SK-N-SH (cell line): ENCODE measurements around the gene AP3S1. TPM values are rescaled to one million over a fixed set of nuclear protein-coding genes. Genes with fewer than 3 reads are reported as not detected.

Experiments used
- CTCF ChIA-PET: fragments of 300-600, 350-600 bp; formaldehyde crosslinking; extraction: SDS; loops from one replicate; lab custom pipeline; 2021; lab: Yijun Ruan, JAX
- POLR2A ChIA-PET: fragments of 350-600 bp; sonication (Branson Sonifier 250); formaldehyde crosslinking; extraction: SDS; loops from one replicate; lab custom pipeline; 2020; ENCODE audit warnings: antibody characterized with exemption, inconsistent platforms; lab: Yijun Ruan, JAX
- DNase-seq: peaks from one replicate; pipeline ENCODE4 v3.0.0; 2012
- H2AFZ ChIP-seq: fragments of 200-600 bp; sonication (generic); 2 replicates; pipeline ENCODE4 v1.8.1; 2016; ENCODE audit warnings: antibody characterized with exemption, mild to moderate bottlenecking, low read depth
- H3F3A ChIP-seq: fragments of 200-600 bp; sonication (generic); replicated peaks from 2 replicates; pipeline ENCODE3; 2016; ENCODE audit warnings: antibody characterized with exemption, mild to moderate bottlenecking; ENCODE audit not compliant: insufficient read depth
- H3K27ac ChIP-seq, 2 experiments: fragments of 200-500 bp in 1 of 2; fragments of 200-600 bp in 1 of 2; sonication (Bioruptor generic) in 1 of 2; sonication (generic), shearing (Covaris generic) in 1 of 2; 2 replicates each; pipeline versions ENCODE4 v1.5.1 to v1.6.1; 2014 to 2016; ENCODE audit warnings: low read depth in 2 of 2, inconsistent platforms in 1 of 2, low read length in 1 of 2, mild to moderate bottlenecking in 1 of 2, mixed read lengths in 1 of 2
- H3K27me3 ChIP-seq: fragments of 200-600 bp; sonication (generic), shearing (Covaris generic); 2 replicates; pipeline ENCODE4 v1.6.1; 2016; ENCODE audit warnings: mixed run types; ENCODE audit not compliant: insufficient read depth
- H3K36me3 ChIP-seq, 2 experiments: fragments of 200-500 bp in 1 of 2; fragments of 200-600 bp in 1 of 2; sonication (Bioruptor generic) in 1 of 2; sonication (generic) in 1 of 2; replicated peaks in 1 of 2; 2 replicates each; pipeline versions ENCODE3 to v1.5.1; 2014 to 2016; ENCODE audit warnings: low read length in 1 of 2, mild to moderate bottlenecking in 1 of 2; ENCODE audit not compliant: insufficient read depth in 2 of 2, control insufficient read depth in 1 of 2
- H3K4me1 ChIP-seq, 2 experiments: fragments of 200-500 bp in 1 of 2; fragments of 200-600 bp in 1 of 2; sonication (Bioruptor generic) in 1 of 2; sonication (generic), shearing (Covaris generic) in 1 of 2; 2 replicates each; pipeline versions ENCODE4 v1.5.1 to v1.6.1; 2014 to 2016; ENCODE audit warnings: low read depth in 1 of 2, low read length in 1 of 2, mixed run types in 1 of 2; ENCODE audit not compliant: insufficient read depth in 2 of 2, control insufficient read depth in 1 of 2
- H3K4me2 ChIP-seq: fragments of 200-600 bp; sonication (generic), shearing (Covaris generic); 2 replicates; pipeline ENCODE4 v1.6.1; 2017; ENCODE audit warnings: mixed run types
- H3K4me3 ChIP-seq, 2 experiments: fragments of 200-500 bp in 1 of 2; fragments of 200-600 bp in 1 of 2; sonication (Bioruptor generic) in 1 of 2; sonication (generic), shearing (Covaris generic) in 1 of 2; 2 replicates each; pipeline versions ENCODE4 v1.5.1 to v1.8.1; 2014 to 2016; ENCODE audit warnings: low read depth in 2 of 2, inconsistent platforms in 1 of 2, low read length in 1 of 2, mild to moderate bottlenecking in 1 of 2, mixed read lengths in 1 of 2, moderate library complexity in 1 of 2
- H3K79me2 ChIP-seq: fragments of 200-600 bp; sonication (generic); 2 replicates; pipeline ENCODE4 v1.8.1; 2017; ENCODE audit warnings: mild to moderate bottlenecking; ENCODE audit not compliant: insufficient read depth
- H3K9ac ChIP-seq: fragments of 200-600 bp; sonication (generic); 2 replicates; pipeline ENCODE4 v1.6.1; 2017; ENCODE audit warnings: mixed run types
- H3K9me2 ChIP-seq: fragments of 200-600 bp; sonication (generic); 2 replicates; pipeline ENCODE4 v1.6.1; 2017; ENCODE audit warnings: mixed run types
- H3K9me3 ChIP-seq: fragments of 200-600 bp; sonication (generic); 2 replicates; pipeline ENCODE4 v1.6.1; 2017; ENCODE audit warnings: mixed run types, mild to moderate bottlenecking, moderate library complexity
- H4K20me1 ChIP-seq: fragments of 200-600 bp; sonication (generic); 2 replicates; pipeline ENCODE4 v1.6.1; 2017; ENCODE audit warnings: mild to moderate bottlenecking, mixed run types; ENCODE audit not compliant: insufficient read depth
- CHD2 ChIP-seq: fragments of 150-350 bp; IDR thresholded peaks from 2 replicates; pipeline ENCODE4 v1.6.1; 2018; ENCODE audit warnings: low read length; ENCODE audit not compliant: partially characterized antibody
- EP300 ChIP-seq, 2 experiments: IDR thresholded peaks; 2 replicates each; pipeline versions ENCODE4 v1.4.0 to v1.6.1; 2012; ENCODE audit warnings: borderline replicate concordance in 1 of 2, low read depth in 1 of 2, low read length in 1 of 2
- FOXJ3 ChIP-seq: sonication (generic); formaldehyde crosslinking; IDR thresholded peaks from 2 replicates; pipeline ENCODE4 v1.5.1; 2020; ENCODE audit warnings: mild to moderate bottlenecking, missing genetic modification reagents
- FOXM1 ChIP-seq: IDR thresholded peaks from 2 replicates; pipeline ENCODE4 v1.4.0; 2012; ENCODE audit warnings: low read depth, mild to moderate bottlenecking
- GABPA ChIP-seq: IDR thresholded peaks from 2 replicates; pipeline ENCODE4 v1.4.0; 2012; ENCODE audit warnings: low read depth, mild to moderate bottlenecking
- MXI1 ChIP-seq: IDR thresholded peaks from 2 replicates; pipeline ENCODE4 v1.6.1; 2012; ENCODE audit warnings: mild to moderate bottlenecking, low read depth, low read length, improper control_type of control experiment
- RCOR1 ChIP-seq: fragments of 150-350 bp; IDR thresholded peaks from 2 replicates; pipeline ENCODE4 v1.6.1; 2017; ENCODE audit warnings: antibody characterized with exemption, low read length
- TCF12 ChIP-seq: IDR thresholded peaks from 2 replicates; pipeline ENCODE4 v1.4.0; 2012
- TEAD4 ChIP-seq: IDR thresholded peaks from 2 replicates; pipeline ENCODE4 v1.4.0; 2012; ENCODE audit warnings: mild to moderate bottlenecking, borderline replicate concordance; ENCODE audit not compliant: insufficient read depth
- WGBS: methylation state at CpG from one replicate; pipeline ENCODE4 v1.1.6; 2017; ENCODE audit warnings: low lambda C conversion rate; 5-methylcytosine and 5-hydroxymethylcytosine counted together
- polyA plus RNA-seq, 3 experiments: library from polyadenylated mRNA; depleted of rRNA; stranded (reverse); fragments of >200 nt; gene quantifications; 2 replicates each; pipeline ENCODE4 v1.2.3, GENCODE V29; 2012
- TF ChIP-seq, protein P1 (sequence below): fragments of 150-350 bp; IDR thresholded peaks from 2 replicates; pipeline ENCODE4 v1.6.1; 2017; ENCODE audit warnings: antibody characterized with exemption, low read length, low read depth, borderline replicate concordance
- TF ChIP-seq, protein P2 (sequence below): IDR thresholded peaks from 2 replicates; pipeline ENCODE4 v1.4.0; 2012; ENCODE audit warnings: low read depth
- TF ChIP-seq, protein P3 (sequence below): IDR thresholded peaks from 2 replicates; pipeline ENCODE4 v1.6.1; 2012; ENCODE audit warnings: mild to moderate bottlenecking, low read depth, low read length, moderate library complexity

The AP3S1 gene
- polyA plus RNA-seq, 1 of the 3 experiments (the other 2 are of a cell fraction): 21.6 TPM

DNA sequence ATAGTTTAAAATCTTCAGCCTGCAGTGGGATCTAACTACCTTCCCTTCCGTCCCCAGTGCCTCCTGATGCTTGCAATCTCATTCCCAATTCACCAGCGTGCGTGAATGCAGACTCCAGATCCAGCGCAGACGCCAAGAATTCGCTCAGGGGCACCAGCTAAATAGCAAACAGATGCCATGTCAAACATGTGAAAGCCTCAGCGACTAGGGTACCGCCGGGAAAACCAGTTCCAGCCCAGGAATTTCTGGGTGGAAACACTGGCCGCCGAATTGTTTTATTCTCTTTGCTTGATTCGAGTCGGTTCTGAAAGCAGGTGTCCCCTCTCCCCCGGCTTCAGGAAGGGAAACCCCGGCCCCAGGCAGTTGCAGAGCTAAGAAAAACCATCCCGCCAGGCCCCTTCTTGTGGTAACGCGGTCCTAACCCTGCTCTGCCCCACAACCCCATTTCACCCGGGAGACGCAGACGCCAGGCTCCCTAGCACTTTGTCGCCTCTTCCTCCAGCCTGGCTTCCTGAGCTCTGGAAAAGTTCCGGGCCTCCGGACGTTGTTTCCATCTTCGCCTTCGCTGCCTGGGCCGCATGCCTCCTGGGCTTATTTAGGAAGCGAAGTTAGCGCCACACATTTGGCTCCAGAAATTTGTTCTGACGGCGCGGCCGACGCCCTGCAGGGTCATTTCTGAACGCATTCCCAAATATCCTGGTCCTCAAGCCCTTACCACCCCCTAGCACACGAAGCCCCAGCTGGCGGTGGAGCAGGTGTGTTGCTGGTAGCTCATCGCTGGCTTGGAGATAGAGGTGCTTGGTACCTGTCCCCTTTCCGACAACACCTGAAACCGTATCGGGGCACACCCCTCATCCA lies 119.9 kb downstream of the AP3S1 start:
- no peaks in the 10 kb centered on the region for H3K79me2 ChIP-seq
- no peak overlapping the region for H3K27ac ChIP-seq
- peak overlapping the region; percentile 87 for H3K4me2 ChIP-seq
- H3K36me3 ChIP-seq: no peaks in the 10 kb centered on the region
- POLR2A ChIA-PET: interaction anchor here (0.7 kb wide), 1 partner anchor 39 kb away, joined by 3 read pairs; no protein-coding TSS in a partner anchor
- H3K4me1 ChIP-seq: peaks cover 0 to 23% of the 10 kb centered on the region in 2 experiments; a peak in 2 of 4 replicates
- H3K9me2 ChIP-seq: no peaks in the 10 kb centered on the region
- H3F3A ChIP-seq: no peaks in the 10 kb centered on the region
- 12% methylated on average over 35 of the region's 42 CpGs for WGBS
- H3K9me3 ChIP-seq: no peaks in the 10 kb centered on the region
- peak; percentile 81 for DNase-seq
- H2AFZ ChIP-seq: peak overlapping the region; percentile 52; the same call in 1 of the 2 replicates
- H3K27me3 ChIP-seq: peaks cover 36% of the 10 kb centered on the region
- H3K9ac ChIP-seq: no peak overlapping the region
- H4K20me1 ChIP-seq: no peaks in the 10 kb centered on the region
- CTCF ChIA-PET: interaction anchor here (0.8 to 2.4 kb wide), 5 partner anchors 10 to 327 kb away, joined by 3 to 11 read pairs (median 3); no protein-coding TSS in a partner anchor
- TF ChIP-seq, protein P1, sequence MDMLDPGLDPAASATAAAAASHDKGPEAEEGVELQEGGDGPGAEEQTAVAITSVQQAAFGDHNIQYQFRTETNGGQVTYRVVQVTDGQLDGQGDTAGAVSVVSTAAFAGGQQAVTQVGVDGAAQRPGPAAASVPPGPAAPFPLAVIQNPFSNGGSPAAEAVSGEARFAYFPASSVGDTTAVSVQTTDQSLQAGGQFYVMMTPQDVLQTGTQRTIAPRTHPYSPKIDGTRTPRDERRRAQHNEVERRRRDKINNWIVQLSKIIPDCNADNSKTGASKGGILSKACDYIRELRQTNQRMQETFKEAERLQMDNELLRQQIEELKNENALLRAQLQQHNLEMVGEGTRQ: no peak
- TF ChIP-seq FOXJ3 (CRISPR knock-in tag): no peak
- TF ChIP-seq, protein P2, sequence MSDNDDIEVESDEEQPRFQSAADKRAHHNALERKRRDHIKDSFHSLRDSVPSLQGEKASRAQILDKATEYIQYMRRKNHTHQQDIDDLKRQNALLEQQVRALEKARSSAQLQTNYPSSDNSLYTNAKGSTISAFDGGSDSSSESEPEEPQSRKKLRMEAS: 0 out of 2 replicates have a peak, but pooled peaks have one; percentile 33
- TF ChIP-seq TCF12: peak; percentile 58
- peak; percentile 92 for TF ChIP-seq RCOR1
- no peak for TF ChIP-seq FOXM1
- TF ChIP-seq TEAD4: no peak
- peak; percentile 53 for TF ChIP-seq CHD2
- TF ChIP-seq MXI1: peak; percentile 75; the same call in 1 of the 2 replicates
- no peak for TF ChIP-seq GABPA
- TF ChIP-seq EP300 (IDR thresholded peaks at IDR 0.05; ENCODE audit: borderline replicate concordance in 1 of 2, low read depth in 1 of 2, low read length in 1 of 2): peak in 1 of 2 experiments; percentile 54; a peak in 1 of 4 replicates
- H3K4me3 ChIP-seq: peak overlapping the region; percentile 36 to 42

DNA sequence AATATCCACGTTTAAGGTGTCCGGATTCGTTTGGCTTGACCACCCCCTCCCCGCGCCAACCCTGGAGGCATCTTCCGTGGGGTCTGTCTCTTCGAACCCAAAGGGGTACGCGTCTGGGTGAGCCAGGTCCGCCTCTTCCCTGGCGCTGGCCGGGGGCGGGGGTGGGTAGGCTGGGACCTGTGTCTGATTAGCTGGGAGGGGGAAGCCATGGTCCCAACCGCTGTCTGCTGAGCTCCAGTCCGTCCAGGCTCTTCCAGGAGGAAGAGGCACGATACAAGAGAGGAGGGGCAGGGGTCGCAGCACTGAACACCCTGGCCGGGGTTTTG lies 120.5 kb downstream of the AP3S1 start, which contains the start of gene LVRN:
TSS of gene LVRN (plus strand) at position 237 of the 326 bp plus-strand sequence. CDS start 143 bp downstream, outside the sequence.
- no peaks in the 10 kb centered on the region for H3K79me2 ChIP-seq
- H2AFZ ChIP-seq: peak within 1 kb of the TSS; percentile 52; the same call in 1 of the 2 replicates

More for the DNA sequence above, 120.5 kb downstream of the AP3S1 start, which contains the start of gene LVRN:
- H3K27ac ChIP-seq: no peak within 1 kb of the TSS
- no peak within 1 kb of the TSS for H3K9ac ChIP-seq
- H4K20me1 ChIP-seq: no peaks in the 10 kb centered on the region
- H3K4me3 ChIP-seq: peak within 1 kb of the TSS; percentile 36 to 42
- H3K4me1 ChIP-seq: peaks cover 0 to 23% of the 10 kb centered on the region in 2 experiments; a peak in 2 of 4 replicates
- peak within 1 kb of the TSS; percentile 87 for H3K4me2 ChIP-seq
- no peak for DNase-seq
- no peaks in the 10 kb centered on the region for H3F3A ChIP-seq
- no peaks in the 10 kb centered on the region for H3K36me3 ChIP-seq
- 7% methylated on average over 12 of the region's 18 CpGs for WGBS
- ChIA-PET POLR2A (no interaction called here), CTCF (interaction anchor here (0.8 to 2.4 kb wide), 5 partner anchors 10 to 327 kb away, joined by 3 to 11 read pairs (median 3); no protein-coding TSS in a partner anchor)
- peaks cover 36% of the 10 kb centered on the region for H3K27me3 ChIP-seq
- no peaks in the 10 kb centered on the region for H3K9me2 ChIP-seq
- no peaks in the 10 kb centered on the region for H3K9me3 ChIP-seq
- TF ChIP-seq, protein P3, sequence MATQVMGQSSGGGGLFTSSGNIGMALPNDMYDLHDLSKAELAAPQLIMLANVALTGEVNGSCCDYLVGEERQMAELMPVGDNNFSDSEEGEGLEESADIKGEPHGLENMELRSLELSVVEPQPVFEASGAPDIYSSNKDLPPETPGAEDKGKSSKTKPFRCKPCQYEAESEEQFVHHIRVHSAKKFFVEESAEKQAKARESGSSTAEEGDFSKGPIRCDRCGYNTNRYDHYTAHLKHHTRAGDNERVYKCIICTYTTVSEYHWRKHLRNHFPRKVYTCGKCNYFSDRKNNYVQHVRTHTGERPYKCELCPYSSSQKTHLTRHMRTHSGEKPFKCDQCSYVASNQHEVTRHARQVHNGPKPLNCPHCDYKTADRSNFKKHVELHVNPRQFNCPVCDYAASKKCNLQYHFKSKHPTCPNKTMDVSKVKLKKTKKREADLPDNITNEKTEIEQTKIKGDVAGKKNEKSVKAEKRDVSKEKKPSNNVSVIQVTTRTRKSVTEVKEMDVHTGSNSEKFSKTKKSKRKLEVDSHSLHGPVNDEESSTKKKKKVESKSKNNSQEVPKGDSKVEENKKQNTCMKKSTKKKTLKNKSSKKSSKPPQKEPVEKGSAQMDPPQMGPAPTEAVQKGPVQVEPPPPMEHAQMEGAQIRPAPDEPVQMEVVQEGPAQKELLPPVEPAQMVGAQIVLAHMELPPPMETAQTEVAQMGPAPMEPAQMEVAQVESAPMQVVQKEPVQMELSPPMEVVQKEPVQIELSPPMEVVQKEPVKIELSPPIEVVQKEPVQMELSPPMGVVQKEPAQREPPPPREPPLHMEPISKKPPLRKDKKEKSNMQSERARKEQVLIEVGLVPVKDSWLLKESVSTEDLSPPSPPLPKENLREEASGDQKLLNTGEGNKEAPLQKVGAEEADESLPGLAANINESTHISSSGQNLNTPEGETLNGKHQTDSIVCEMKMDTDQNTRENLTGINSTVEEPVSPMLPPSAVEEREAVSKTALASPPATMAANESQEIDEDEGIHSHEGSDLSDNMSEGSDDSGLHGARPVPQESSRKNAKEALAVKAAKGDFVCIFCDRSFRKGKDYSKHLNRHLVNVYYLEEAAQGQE: no peak
